HCT116 (cell line): Measurements from ENCODE around the gene FAM151A. TPM values are rescaled to one million over a fixed set of nuclear protein-coding genes. Genes with fewer than 3 reads are reported as not detected.

Experiments
- ATAC-seq: fragments of 200-7000 bp; cut with Tn5 transposase; 2 replicates; pipeline ENCODE4 v1.9.1; 2020; ENCODE audit warnings: mild to moderate bottlenecking, moderate library complexity
- BruUV-seq: library from RNA; stranded (reverse); fragments of 400-500 nt; replicated peaks from 2 replicates; lab custom pipeline; 2021; lab: Mats Ljungman, UMichigan
- CTCF ChIA-PET: fragments of 300-600 bp; sonication (Branson Sonifier 250); formaldehyde crosslinking; loops from one replicate; lab custom pipeline; 2021; ENCODE audit warnings: antibody characterized with exemption; lab: Charles Lee
- POLR2A ChIA-PET: fragments of 300-600, 350-600 bp; sonication (Branson Sonifier 250); formaldehyde crosslinking; loops from one replicate; lab custom pipeline; 2021; ENCODE audit warnings: antibody characterized with exemption; lab: Charles Lee
- RAD21 ChIA-PET, 2 experiments: fragments of 300-600 bp; sonication (Branson Sonifier 250); formaldehyde crosslinking; loops; one replicate each; lab custom pipeline; 2023; ENCODE audit warnings: low total read pairs in 2 of 2; ENCODE audit not compliant: uncharacterized antibody in 2 of 2, unreplicated experiment in 2 of 2, low non-redundant PET in 1 of 2; lab: Charles Lee
- DNase-seq: peaks from one replicate; pipeline ENCODE4 v3.0.0-alpha.2; 2010; ENCODE audit warnings: low read depth, low spot score
- H2AFZ ChIP-seq: fragments of 200-600 bp; shearing (Covaris generic), sonication (generic); 2 replicates; pipeline ENCODE4 v1.6.1; 2017; ENCODE audit warnings: low read depth, mixed run types, mixed read lengths, antibody characterized with exemption, low read length; ENCODE audit not compliant: poor library complexity, severe bottlenecking
- H3K27ac ChIP-seq: 2 replicates; pipeline ENCODE4 v1.5.1; 2012; ENCODE audit warnings: low read depth, low read length
- H3K27me3 ChIP-seq: fragments of 200-600 bp; sonication (generic); 2 replicates; pipeline ENCODE4 v1.6.1; 2016; ENCODE audit warnings: mixed run types, low read length, mixed read lengths; ENCODE audit not compliant: insufficient read depth
- H3K36me3 ChIP-seq, 2 experiments: fragments of 200-500 bp in 1 of 2; fragments of 200-600 bp in 1 of 2; sonication (Bioruptor generic) in 1 of 2; sonication (generic) in 1 of 2; 2 replicates each; pipeline versions ENCODE4 v1.5.1 to v1.6.1; 2014 to 2016; ENCODE audit warnings: low read length in 2 of 2, inconsistent platforms in 1 of 2, mixed read lengths in 1 of 2, mixed run types in 1 of 2; ENCODE audit not compliant: insufficient read depth in 2 of 2, control insufficient read depth in 1 of 2
- H3K4me1 ChIP-seq, 2 experiments: fragments of 200-600 bp in 1 of 2; sonication (generic) in 1 of 2; 2 replicates each; pipeline versions ENCODE4 v1.5.1 to v1.6.1; 2012 to 2017; ENCODE audit warnings: low read length in 2 of 2, inconsistent platforms in 1 of 2, mild to moderate bottlenecking in 1 of 2, mixed read lengths in 1 of 2, mixed run types in 1 of 2, moderate library complexity in 1 of 2; ENCODE audit not compliant: insufficient read depth in 2 of 2, control insufficient read depth in 1 of 2
- H3K4me2 ChIP-seq: fragments of 200-600 bp; sonication (generic); 2 replicates; pipeline ENCODE4 v1.6.1; 2017; ENCODE audit warnings: mixed run types, low read length, mixed read lengths
- H3K4me3 ChIP-seq, 2 experiments: fragments of 200-600 bp in 1 of 2; sonication (generic) in 1 of 2; replicated peaks in 1 of 2; 2 replicates each; pipeline ENCODE4 v1.5.1; 2011 to 2016; ENCODE audit warnings: low read length in 2 of 2, control low read depth in 1 of 2, low read depth in 1 of 2, mild to moderate bottlenecking in 1 of 2, mixed read lengths in 1 of 2, mixed run types in 1 of 2
- H3K79me2 ChIP-seq: fragments of 200-600 bp; sonication (generic); 2 replicates; pipeline ENCODE4 v1.6.1; 2017; ENCODE audit warnings: mild to moderate bottlenecking, mixed run types, low read length, moderate library complexity, mixed read lengths; ENCODE audit not compliant: insufficient read depth
- H3K9ac ChIP-seq: fragments of 200-600 bp; sonication (generic); 2 replicates; pipeline ENCODE4 v1.6.1; 2016; ENCODE audit warnings: low read length, mixed read lengths
- H3K9me2 ChIP-seq: fragments of 200-600 bp; sonication (generic), shearing (Covaris generic); 2 replicates; pipeline ENCODE4 v1.6.1; 2017; ENCODE audit warnings: mixed run types, mild to moderate bottlenecking, moderate library complexity; ENCODE audit not compliant: insufficient read depth
- H3K9me3 ChIP-seq, 2 experiments: fragments of 200-500 bp in 1 of 2; fragments of 200-600 bp in 1 of 2; sonication (Bioruptor generic) in 1 of 2; sonication (generic) in 1 of 2; 2 replicates each; pipeline ENCODE4 v1.6.1; 2014 to 2017; ENCODE audit warnings: low read length in 2 of 2, mixed read lengths in 2 of 2, inconsistent platforms in 1 of 2, low read depth in 1 of 2, mild to moderate bottlenecking in 1 of 2, mixed run types in 1 of 2, moderate library complexity in 1 of 2; ENCODE audit not compliant: control insufficient read depth in 1 of 2, insufficient read depth in 1 of 2
- H4K20me1 ChIP-seq: fragments of 200-600 bp; sonication (generic), shearing (Covaris generic); 2 replicates; pipeline ENCODE4 v1.6.1; 2017; ENCODE audit warnings: mixed run types, mild to moderate bottlenecking, moderate library complexity; ENCODE audit not compliant: insufficient read depth
- CBX3 ChIP-seq: IDR thresholded peaks from 2 replicates; pipeline ENCODE4 v1.6.1; 2012; ENCODE audit warnings: low read depth
- CEBPB ChIP-seq: IDR thresholded peaks from 2 replicates; pipeline ENCODE4 v1.6.1; 2012; ENCODE audit warnings: low read depth
- EGR1 ChIP-seq: IDR thresholded peaks from 2 replicates; pipeline ENCODE4 v1.6.1; 2012; ENCODE audit warnings: low read depth
- EZH2phosphoT487 ChIP-seq: fragments of 200-600 bp; IDR thresholded peaks from 2 replicates; pipeline ENCODE4 v1.6.1; 2018; ENCODE audit warnings: antibody characterized with exemption, borderline replicate concordance
- FOSL1 ChIP-seq: IDR thresholded peaks from 2 replicates; pipeline ENCODE4 v1.6.1; 2012; ENCODE audit warnings: low read depth
- JUND ChIP-seq: IDR thresholded peaks from 2 replicates; pipeline ENCODE4 v1.6.1; 2012
- RAD21 ChIP-seq: IDR thresholded peaks from 2 replicates; pipeline ENCODE4 v1.6.1; 2012; ENCODE audit warnings: low read depth, mild to moderate bottlenecking
- SIN3A ChIP-seq: IDR thresholded peaks from 2 replicates; pipeline ENCODE4 v1.6.1; 2012; ENCODE audit warnings: low read depth
- SP1 ChIP-seq: IDR thresholded peaks from 2 replicates; pipeline ENCODE4 v1.6.1; 2012; ENCODE audit warnings: low read depth
- SRF ChIP-seq: IDR thresholded peaks from 2 replicates; pipeline ENCODE4 v1.6.1; 2012; ENCODE audit warnings: low read depth
- TCF7L2 ChIP-seq: IDR thresholded peaks from 2 replicates; pipeline ENCODE4 v1.7.0; 2011; ENCODE audit warnings: borderline replicate concordance, inconsistent platforms; ENCODE audit not compliant: insufficient read depth, insufficient read length; ENCODE audit errors: extremely low read depth
- YY1 ChIP-seq: IDR thresholded peaks from 2 replicates; pipeline ENCODE4 v1.6.1; 2011; ENCODE audit warnings: low read length, low read depth, moderate library complexity, mild to moderate bottlenecking; ENCODE audit not compliant: insufficient replicate concordance; ENCODE audit errors: extremely low read depth
- ZFX ChIP-seq: fragments of 450-650 bp; IDR thresholded peaks from 2 replicates; pipeline ENCODE4 v1.6.1; 2017
- intact Hi-C: fragments of 100-400 bp; cut with micrococcal nuclease; formaldehyde crosslinking; loops from 2 replicates; pipeline ENCODE4 v1.10.0; 2022
- total RNA-seq: library from RNA; stranded (reverse); gene quantifications from one replicate; pipeline ENCODE4 v1.2.1, GENCODE V29; 2021; ENCODE audit not compliant: unreplicated experiment
- TF ChIP-seq, protein P1 (sequence below): IDR thresholded peaks from 2 replicates; pipeline ENCODE4 v1.6.1; 2012
- TF ChIP-seq, protein P2 (sequence below), 3 experiments: fragments of 200-600 bp in 1 of 3; sonication (generic) in 1 of 3; IDR thresholded peaks in 2 of 3; conservative IDR thresholded peaks in 1 of 3; 2 replicates each; pipeline ENCODE4 v1.5.1; 2012 to 2017; ENCODE audit warnings: low read depth in 2 of 3, low read length in 2 of 3, antibody characterized with exemption in 1 of 3, borderline replicate concordance in 1 of 3, control low read depth in 1 of 3, mild to moderate bottlenecking in 1 of 3, mixed read lengths in 1 of 3, mixed run types in 1 of 3, moderate library complexity in 1 of 3; ENCODE audit not compliant: insufficient read depth in 1 of 3
- TF ChIP-seq, protein P3 (sequence below): IDR thresholded peaks from 2 replicates; pipeline ENCODE4 v1.6.1; 2012; ENCODE audit warnings: low read depth
- TF ChIP-seq, protein P4 (sequence below): IDR thresholded peaks from 2 replicates; pipeline ENCODE4 v1.6.1; 2012

Gene FAM151A
- total RNA-seq, 1 experiment from 2014 or later = not detected

DNA sequence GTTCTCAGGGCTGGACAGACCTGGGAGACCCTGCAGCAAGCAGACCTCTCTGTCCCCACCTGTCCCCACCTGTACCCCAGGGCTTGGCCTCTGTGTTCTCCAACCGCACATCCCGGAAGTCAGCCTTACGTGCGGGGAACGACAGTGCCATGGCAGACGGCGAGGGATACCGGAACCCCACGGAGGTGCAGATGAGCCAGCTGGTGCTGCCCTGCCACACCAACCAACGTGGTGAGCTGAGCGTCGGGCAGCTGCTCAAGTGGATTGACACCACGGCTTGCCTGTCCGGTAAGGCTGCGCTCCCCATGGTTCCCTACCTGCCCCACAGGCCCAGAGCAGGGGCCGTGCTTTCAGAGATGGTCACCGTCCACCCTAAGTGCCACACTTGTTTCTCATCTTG, 38.8 kb downstream of the FAM151A start:
- no peaks in the 10 kb centered on the region for H3K27me3 ChIP-seq
- no peaks in the 10 kb centered on the region for H3K9me2 ChIP-seq
- no peak overlapping the region for H3K27ac ChIP-seq
- no peak overlapping the region for H3K9ac ChIP-seq
- DNase-seq (no peak), ATAC-seq (no peak)
- intact Hi-C loops = no loop called here
- RAD21 ChIA-PET = no interaction called here
- H3K4me1 ChIP-seq = peaks cover 13 to 14% of the 10 kb centered on the region in 2 experiments
- TF ChIP-seq, protein P1, sequence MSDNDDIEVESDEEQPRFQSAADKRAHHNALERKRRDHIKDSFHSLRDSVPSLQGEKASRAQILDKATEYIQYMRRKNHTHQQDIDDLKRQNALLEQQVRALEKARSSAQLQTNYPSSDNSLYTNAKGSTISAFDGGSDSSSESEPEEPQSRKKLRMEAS = no peak
- TF ChIP-seq, protein P2, sequence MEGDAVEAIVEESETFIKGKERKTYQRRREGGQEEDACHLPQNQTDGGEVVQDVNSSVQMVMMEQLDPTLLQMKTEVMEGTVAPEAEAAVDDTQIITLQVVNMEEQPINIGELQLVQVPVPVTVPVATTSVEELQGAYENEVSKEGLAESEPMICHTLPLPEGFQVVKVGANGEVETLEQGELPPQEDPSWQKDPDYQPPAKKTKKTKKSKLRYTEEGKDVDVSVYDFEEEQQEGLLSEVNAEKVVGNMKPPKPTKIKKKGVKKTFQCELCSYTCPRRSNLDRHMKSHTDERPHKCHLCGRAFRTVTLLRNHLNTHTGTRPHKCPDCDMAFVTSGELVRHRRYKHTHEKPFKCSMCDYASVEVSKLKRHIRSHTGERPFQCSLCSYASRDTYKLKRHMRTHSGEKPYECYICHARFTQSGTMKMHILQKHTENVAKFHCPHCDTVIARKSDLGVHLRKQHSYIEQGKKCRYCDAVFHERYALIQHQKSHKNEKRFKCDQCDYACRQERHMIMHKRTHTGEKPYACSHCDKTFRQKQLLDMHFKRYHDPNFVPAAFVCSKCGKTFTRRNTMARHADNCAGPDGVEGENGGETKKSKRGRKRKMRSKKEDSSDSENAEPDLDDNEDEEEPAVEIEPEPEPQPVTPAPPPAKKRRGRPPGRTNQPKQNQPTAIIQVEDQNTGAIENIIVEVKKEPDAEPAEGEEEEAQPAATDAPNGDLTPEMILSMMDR (IDR thresholded peaks at IDR 0.05 in 2 of 3, conservative IDR thresholded peaks at IDR 0.05 in 1 of 3; ENCODE audit: borderline replicate concordance in 1 of 3, insufficient read depth in 1 of 3, low read depth in 2 of 3, low read length in 2 of 3) = no peak
- TF ChIP-seq JUND = no peak
- TF ChIP-seq EGR1 = no peak
- TF ChIP-seq, protein P3, sequence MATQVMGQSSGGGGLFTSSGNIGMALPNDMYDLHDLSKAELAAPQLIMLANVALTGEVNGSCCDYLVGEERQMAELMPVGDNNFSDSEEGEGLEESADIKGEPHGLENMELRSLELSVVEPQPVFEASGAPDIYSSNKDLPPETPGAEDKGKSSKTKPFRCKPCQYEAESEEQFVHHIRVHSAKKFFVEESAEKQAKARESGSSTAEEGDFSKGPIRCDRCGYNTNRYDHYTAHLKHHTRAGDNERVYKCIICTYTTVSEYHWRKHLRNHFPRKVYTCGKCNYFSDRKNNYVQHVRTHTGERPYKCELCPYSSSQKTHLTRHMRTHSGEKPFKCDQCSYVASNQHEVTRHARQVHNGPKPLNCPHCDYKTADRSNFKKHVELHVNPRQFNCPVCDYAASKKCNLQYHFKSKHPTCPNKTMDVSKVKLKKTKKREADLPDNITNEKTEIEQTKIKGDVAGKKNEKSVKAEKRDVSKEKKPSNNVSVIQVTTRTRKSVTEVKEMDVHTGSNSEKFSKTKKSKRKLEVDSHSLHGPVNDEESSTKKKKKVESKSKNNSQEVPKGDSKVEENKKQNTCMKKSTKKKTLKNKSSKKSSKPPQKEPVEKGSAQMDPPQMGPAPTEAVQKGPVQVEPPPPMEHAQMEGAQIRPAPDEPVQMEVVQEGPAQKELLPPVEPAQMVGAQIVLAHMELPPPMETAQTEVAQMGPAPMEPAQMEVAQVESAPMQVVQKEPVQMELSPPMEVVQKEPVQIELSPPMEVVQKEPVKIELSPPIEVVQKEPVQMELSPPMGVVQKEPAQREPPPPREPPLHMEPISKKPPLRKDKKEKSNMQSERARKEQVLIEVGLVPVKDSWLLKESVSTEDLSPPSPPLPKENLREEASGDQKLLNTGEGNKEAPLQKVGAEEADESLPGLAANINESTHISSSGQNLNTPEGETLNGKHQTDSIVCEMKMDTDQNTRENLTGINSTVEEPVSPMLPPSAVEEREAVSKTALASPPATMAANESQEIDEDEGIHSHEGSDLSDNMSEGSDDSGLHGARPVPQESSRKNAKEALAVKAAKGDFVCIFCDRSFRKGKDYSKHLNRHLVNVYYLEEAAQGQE = no peak
- no peak for TF ChIP-seq YY1
- no peak for TF ChIP-seq CEBPB
- TF ChIP-seq EZH2phosphoT487 = no peak
- no peak for TF ChIP-seq SIN3A
- TF ChIP-seq FOSL1 = no peak
- TF ChIP-seq SRF = no peak
- no peak for TF ChIP-seq CBX3
- TF ChIP-seq TCF7L2 = no peak
- TF ChIP-seq SP1 = no peak
- no peak for TF ChIP-seq RAD21
- TF ChIP-seq, protein P4, sequence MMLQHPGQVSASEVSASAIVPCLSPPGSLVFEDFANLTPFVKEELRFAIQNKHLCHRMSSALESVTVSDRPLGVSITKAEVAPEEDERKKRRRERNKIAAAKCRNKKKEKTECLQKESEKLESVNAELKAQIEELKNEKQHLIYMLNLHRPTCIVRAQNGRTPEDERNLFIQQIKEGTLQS = no peak
- no peak for TF ChIP-seq ZFX
- CTCF ChIA-PET = no interaction called here
- H3K4me2 ChIP-seq = no peak overlapping the region
- no TSS peak for BruUV-seq
- H3K36me3 ChIP-seq = no peaks in the 10 kb centered on the region; a peak in 2 of 4 replicates
- H3K4me3 ChIP-seq = no peak overlapping the region
- H3K79me2 ChIP-seq = no peaks in the 10 kb centered on the region; the same call in 1 of the 2 replicates
- no peak overlapping the region for H2AFZ ChIP-seq
- no peaks in the 10 kb centered on the region for H3K9me3 ChIP-seq
- POLR2A ChIA-PET = no interaction called here
- no peaks in the 10 kb centered on the region for H4K20me1 ChIP-seq
